Astrocyte of the spinal cord (primary cell): Measurements from ENCODE around the gene IFI44L.

ENCODE experiments used
- DNase-seq: peaks from one replicate; pipeline ENCODE4 v3.0.0; 2011; ENCODE audit warnings: low read depth, low spot score
- H3K4me3 ChIP-seq: 2 replicates; pipeline ENCODE4 v1.5.1; 2011; ENCODE audit warnings: low read depth, mild to moderate bottlenecking, low read length, moderate library complexity
- in situ Hi-C: cut with HindIII; loops from 2 replicates; pipeline ENCODE4 v1.10.0; 2017; ENCODE audit warnings: low sequenced_read_pairs
- TF ChIP-seq, protein P1 (sequence below): IDR thresholded peaks from 2 replicates; pipeline ENCODE4 v1.5.1; 2012; ENCODE audit warnings: low read depth, mild to moderate bottlenecking, low read length, inconsistent platforms

The IFI44L gene

DNA sequence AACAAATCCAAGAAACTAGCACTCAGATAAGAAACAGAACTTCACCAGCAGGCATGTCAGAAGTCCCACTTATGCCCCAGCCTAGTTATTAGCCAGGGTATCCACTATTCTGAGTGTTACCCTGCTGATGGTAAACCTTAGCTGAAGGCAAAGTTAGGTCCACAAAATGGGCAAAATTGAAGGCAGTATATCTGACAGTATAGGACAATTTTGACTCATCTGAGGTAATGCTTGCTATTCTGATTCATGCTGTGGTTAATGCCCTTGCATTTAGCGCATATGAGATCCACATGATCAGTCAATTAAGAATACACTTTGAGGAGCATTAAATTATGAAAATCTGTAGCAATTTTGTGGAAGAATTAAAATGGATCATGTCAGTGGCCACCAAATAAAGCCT is 44.5 kb downstream of the IFI44L start:
- TF ChIP-seq, protein P1, sequence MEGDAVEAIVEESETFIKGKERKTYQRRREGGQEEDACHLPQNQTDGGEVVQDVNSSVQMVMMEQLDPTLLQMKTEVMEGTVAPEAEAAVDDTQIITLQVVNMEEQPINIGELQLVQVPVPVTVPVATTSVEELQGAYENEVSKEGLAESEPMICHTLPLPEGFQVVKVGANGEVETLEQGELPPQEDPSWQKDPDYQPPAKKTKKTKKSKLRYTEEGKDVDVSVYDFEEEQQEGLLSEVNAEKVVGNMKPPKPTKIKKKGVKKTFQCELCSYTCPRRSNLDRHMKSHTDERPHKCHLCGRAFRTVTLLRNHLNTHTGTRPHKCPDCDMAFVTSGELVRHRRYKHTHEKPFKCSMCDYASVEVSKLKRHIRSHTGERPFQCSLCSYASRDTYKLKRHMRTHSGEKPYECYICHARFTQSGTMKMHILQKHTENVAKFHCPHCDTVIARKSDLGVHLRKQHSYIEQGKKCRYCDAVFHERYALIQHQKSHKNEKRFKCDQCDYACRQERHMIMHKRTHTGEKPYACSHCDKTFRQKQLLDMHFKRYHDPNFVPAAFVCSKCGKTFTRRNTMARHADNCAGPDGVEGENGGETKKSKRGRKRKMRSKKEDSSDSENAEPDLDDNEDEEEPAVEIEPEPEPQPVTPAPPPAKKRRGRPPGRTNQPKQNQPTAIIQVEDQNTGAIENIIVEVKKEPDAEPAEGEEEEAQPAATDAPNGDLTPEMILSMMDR = no peak
- DNase-seq = no peak
- H3K4me3 ChIP-seq = no peak overlapping the region
- in situ Hi-C loops = no loop called here

DNA sequence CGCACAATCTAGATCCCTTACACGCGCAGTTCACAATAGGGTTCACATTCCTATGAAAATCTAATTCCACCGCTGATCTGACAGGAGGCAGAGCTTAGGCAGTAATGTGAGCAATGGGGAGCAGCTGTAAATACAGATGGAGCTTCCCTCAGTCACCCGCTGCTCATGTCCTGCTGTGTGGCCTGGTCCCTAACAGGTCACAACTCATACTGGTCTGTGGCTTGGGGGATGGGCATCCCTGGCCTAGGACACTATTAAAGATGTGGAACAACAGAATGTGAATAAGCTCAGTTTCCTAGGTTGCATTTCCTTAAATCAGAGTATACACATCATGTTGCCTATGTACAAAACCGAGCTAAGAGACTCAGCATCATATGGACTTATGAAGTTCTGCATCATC is 45.6 kb downstream of the IFI44L start:
- TF ChIP-seq, protein P1 = no peak
- in situ Hi-C loops = no loop called here
- no peak for DNase-seq
- H3K4me3 ChIP-seq = no peak overlapping the region

DNA sequence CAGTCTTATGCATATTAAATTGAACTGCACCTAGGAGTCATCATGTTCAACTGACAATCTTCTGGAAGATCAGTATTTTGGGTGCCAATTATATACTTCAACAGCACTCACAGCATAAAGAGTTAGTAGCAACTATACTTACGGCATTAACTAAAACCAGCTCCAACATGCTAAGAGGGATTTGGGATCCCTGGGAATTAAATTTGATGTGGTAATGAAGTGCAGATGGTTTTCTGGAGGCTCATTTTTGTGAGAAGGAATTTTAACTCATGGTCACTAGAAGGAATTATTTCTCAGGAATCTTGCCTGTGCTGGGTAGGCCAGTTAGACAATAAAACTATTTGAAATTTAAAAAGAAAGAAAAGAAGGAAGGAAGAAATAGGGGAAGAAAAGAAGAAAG is 47.7 kb downstream of the IFI44L start:
- in situ Hi-C loops = no loop called here
- TF ChIP-seq, protein P1 = no peak
- H3K4me3 ChIP-seq = no peak overlapping the region
- no peak for DNase-seq

DNA sequence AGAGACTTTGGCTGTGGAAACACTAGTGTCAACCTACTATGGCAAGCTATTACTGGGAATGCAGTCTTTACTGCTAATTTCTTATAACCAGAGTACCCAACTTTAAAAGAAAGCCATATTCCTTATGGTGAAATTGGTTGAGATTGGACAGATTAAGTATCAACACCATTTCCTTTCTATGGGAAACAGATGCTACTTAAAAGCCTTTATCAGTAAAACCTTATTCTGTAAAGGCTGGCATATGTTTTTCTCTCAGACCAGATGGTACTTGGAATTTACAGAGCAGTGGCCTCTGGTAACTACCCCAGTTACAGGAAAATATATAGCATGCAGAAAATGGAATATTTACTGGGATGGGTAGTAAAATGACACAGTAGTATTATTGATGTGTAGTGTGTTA is 48.2 kb downstream of the IFI44L start:
- TF ChIP-seq, protein P1 = no peak
- DNase-seq = no peak
- H3K4me3 ChIP-seq = no peak overlapping the region
- in situ Hi-C loops = no loop called here

DNA sequence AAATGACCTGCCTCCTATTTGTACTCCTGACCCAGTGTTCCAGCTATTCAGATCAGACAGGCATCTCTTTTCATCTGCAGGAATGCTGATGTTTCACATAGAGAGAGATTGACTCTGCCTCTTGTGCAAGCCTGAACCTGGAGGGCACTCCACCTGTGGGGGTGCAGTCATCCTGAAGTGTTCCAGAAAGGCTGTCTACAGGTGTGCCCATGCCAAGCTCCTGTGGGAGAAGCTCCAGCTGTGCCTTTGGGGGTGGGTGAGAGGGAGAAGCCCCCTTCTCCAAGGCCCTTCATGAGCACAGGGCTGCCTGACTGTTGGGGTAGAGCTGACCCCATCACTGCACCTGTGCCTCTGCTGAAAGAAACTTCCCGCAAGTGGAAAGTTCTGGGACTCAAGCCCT is 52.2 kb downstream of the IFI44L start:
- no peak for DNase-seq
- no peak overlapping the region for H3K4me3 ChIP-seq
- in situ Hi-C loops = no loop called here

DNA sequence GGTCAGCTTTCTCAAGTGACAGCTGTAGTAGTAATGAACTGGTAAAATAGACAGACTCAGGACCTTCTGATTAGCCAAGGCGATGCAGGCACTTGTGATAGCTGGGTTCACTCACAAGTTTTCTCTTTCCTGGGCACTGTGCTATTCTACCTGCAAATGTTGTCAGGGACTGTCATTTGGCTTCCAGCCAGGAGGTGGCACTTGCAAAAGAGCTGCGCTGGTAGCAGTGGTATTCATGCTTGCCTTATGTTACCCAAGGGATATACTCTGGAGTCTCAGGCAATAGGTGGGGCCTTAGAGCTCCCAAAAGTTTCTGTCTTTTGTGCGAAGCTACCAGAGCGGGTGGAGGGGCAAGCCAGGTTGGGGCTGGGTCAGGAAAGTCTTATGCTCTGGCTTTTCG is 52.9 kb downstream of the IFI44L start:
- no peak overlapping the region for H3K4me3 ChIP-seq
- TF ChIP-seq, protein P1 = no peak
- DNase-seq = no peak
- in situ Hi-C loops = no loop called here

More for the DNA sequence above, 52.2 kb downstream of the IFI44L start:
- TF ChIP-seq, protein P1 = no peak
